ENCODE data around the gene EYA2. TPM values are rescaled to one million over a fixed set of nuclear protein-coding genes. Genes with fewer than 3 reads are reported as not detected.

EYA2 gene
- total and polyA plus RNA-seq, 12 donors: 0.54 to 2.2 (median 1.4) TPM

DNA sequence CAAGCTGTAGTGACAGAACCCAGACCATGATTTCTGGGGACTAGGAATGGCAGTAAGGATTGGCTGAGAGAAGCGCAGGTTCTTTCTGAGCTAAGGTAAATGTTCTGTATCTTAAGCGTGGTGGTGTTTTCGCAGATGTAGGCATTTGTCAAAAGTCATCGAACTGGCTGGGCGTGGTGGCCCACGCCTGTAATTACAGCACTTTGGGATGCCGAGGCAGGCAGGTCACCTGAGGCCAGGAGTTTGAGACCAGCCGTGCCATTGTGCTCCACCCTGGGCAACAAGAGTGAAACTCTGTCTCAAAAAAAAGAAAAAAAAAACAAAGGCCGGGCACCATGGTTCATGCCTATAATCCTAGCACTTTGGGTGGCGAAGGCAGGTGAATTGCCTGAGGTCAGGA is 40.7 kb upstream of the EYA2 start:
- H3K36me3 ChIP-seq (replicated peaks in 1 of 2): no peaks in the 10 kb centered on the region

GRCh38 chr20:46857061-46857831 is 37.4 kb upstream of the EYA2 start:
- DNase-seq: no peak
- H3K36me3 ChIP-seq (replicated peaks in 1 of 2): no peaks in the 10 kb centered on the region

More for the DNA sequence above, 40.7 kb upstream of the EYA2 start:
- Histone ChIP-seq H3K4me1 (replicated peaks in 1 of 2) (no peaks in the 10 kb centered on the region), H3K27ac (no peak overlapping the region), H3K9me3 (replicated peaks in 1 of 3) (no peaks in the 10 kb centered on the region), H3K4me3 (no peak overlapping the region), H3K27me3 (no peaks in the 10 kb centered on the region)
- TF ChIP-seq POLR2A (IDR thresholded peaks at IDR 0.05): no peak
- TF ChIP-seq, protein P1, sequence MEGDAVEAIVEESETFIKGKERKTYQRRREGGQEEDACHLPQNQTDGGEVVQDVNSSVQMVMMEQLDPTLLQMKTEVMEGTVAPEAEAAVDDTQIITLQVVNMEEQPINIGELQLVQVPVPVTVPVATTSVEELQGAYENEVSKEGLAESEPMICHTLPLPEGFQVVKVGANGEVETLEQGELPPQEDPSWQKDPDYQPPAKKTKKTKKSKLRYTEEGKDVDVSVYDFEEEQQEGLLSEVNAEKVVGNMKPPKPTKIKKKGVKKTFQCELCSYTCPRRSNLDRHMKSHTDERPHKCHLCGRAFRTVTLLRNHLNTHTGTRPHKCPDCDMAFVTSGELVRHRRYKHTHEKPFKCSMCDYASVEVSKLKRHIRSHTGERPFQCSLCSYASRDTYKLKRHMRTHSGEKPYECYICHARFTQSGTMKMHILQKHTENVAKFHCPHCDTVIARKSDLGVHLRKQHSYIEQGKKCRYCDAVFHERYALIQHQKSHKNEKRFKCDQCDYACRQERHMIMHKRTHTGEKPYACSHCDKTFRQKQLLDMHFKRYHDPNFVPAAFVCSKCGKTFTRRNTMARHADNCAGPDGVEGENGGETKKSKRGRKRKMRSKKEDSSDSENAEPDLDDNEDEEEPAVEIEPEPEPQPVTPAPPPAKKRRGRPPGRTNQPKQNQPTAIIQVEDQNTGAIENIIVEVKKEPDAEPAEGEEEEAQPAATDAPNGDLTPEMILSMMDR (IDR thresholded peaks at IDR 0.05): no peak
- intact Hi-C loops (cut with DNase I): no loop called here
- 87 to 93% (median 90%) methylated on average over 10 of the region's 10 CpGs for WGBS, 4 donors
- no peak for DNase-seq

GRCh38 chr20:46865824-46866223 is 28.8 kb upstream of the EYA2 start:
- no peak for TF ChIP-seq POLR2A (IDR thresholded peaks at IDR 0.05)
- TF ChIP-seq, protein P1 (IDR thresholded peaks at IDR 0.05): no peak

More at GRCh38 chr20:46857061-46857831, 37.4 kb upstream of the EYA2 start:
- 56 to 71% (median 63%) methylated on average over 6 of the region's 6 CpGs for WGBS, 4 donors
- H3K9me3 ChIP-seq (replicated peaks in 1 of 3): no peaks in the 10 kb centered on the region
- H3K4me1 ChIP-seq (replicated peaks in 1 of 2): no peaks in the 10 kb centered on the region
- no peak for TF ChIP-seq POLR2A (IDR thresholded peaks at IDR 0.05)
- TF ChIP-seq, protein P1 (IDR thresholded peaks at IDR 0.05): no peak
- no peak overlapping the region for H3K27ac ChIP-seq
- intact Hi-C loops (cut with DNase I): no loop called here
- no peak overlapping the region for H3K4me3 ChIP-seq
- H3K27me3 ChIP-seq: no peaks in the 10 kb centered on the region

DNA sequence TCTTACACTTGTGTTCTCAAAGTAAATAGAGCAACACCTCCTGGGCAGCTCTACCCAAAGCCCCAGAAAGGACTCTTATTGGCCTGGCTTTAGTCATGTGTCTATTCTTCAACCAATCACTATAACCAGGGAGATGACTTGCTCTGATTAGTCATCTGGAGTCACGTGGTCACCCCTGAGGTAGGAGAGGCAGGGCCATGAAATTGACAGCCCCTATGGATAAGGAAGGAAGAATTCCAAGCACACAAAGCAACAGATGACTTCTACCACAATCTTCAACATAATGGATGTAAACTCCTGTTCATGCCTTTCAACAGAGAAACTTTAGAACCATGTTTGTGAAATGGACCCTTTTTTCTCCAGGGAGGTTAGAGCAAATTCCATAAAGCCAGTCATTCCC is 24.6 kb upstream of the EYA2 start:
- Histone ChIP-seq H3K4me3 (no peak overlapping the region), H3K4me1 (replicated peaks in 1 of 2) (no peaks in the 10 kb centered on the region), H3K27ac (no peak overlapping the region), H3K27me3 (peaks cover 6% of the 10 kb centered on the region), H3K36me3 (replicated peaks in 1 of 2) (no peaks in the 10 kb centered on the region), H3K9me3 (replicated peaks in 1 of 3) (no peaks in the 10 kb centered on the region)
- DNase-seq: no peak
- 58 to 80% (median 68%) methylated on average over 1 of the region's 1 CpG for WGBS, 4 donors
- TF ChIP-seq, protein P1 (IDR thresholded peaks at IDR 0.05): no peak
- TF ChIP-seq POLR2A (IDR thresholded peaks at IDR 0.05): no peak
- intact Hi-C loops (cut with DNase I): no loop called here

More at GRCh38 chr20:46865824-46866223, 28.8 kb upstream of the EYA2 start:
- H3K27me3 ChIP-seq: peaks cover 6% of the 10 kb centered on the region
- no peaks in the 10 kb centered on the region for H3K36me3 ChIP-seq (replicated peaks in 1 of 2)
- no peak for DNase-seq
- H3K9me3 ChIP-seq (replicated peaks in 1 of 3): no peaks in the 10 kb centered on the region
- intact Hi-C loops (cut with DNase I): no loop called here
- H3K4me3 ChIP-seq: no peak overlapping the region
- no peaks in the 10 kb centered on the region for H3K4me1 ChIP-seq (replicated peaks in 1 of 2)
- 85 to 90% (median 87%) methylated on average over 4 of the region's 4 CpGs for WGBS, 4 donors
- no peak overlapping the region for H3K27ac ChIP-seq

Measured in adrenal gland (tissue), 12 donors.